GM19468 (cell line): ENCODE results near the gene CNTF.

Source experiments
- ATAC-seq: cut with Tn5 transposase; IDR thresholded peaks from one replicate; pipeline ENCODE4 v1.9.1; 2021; ENCODE audit warnings: mild to moderate bottlenecking, moderate library complexity, moderate number of reproducible peaks; ENCODE audit not compliant: unreplicated experiment; ENCODE audit errors: extremely low read depth

CNTF gene

DNA sequence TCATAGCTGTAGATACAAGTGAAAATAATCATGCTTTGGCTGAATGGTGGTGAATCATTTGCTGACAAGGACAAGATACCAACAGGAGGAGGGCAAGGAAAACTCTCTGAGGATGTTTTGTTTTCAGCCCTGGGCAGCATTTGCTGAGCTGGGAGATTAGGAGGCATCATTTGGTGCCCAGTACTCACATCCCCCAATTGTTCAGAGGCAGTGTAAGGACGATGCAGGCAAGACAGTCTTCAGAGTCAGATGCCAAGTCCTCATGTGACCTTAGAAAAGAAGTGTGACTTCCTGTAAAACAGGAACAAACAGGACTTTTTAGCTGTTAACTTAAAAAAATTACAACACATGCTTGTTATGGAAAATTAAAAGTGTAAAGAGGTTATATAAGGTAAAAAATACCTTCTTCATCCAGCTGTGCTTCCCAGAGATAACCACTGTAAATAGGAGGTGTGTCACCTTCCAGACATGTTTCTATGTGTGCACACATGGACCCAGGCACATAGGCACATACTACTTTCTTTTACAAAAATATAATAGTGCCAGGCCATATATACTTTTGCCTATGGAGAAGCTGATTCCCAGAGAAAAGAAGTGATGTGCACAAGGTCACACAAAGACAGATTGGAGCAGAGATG is 18.0 kb downstream of the CNTF start:
- ATAC-seq, result no peak

DNA sequence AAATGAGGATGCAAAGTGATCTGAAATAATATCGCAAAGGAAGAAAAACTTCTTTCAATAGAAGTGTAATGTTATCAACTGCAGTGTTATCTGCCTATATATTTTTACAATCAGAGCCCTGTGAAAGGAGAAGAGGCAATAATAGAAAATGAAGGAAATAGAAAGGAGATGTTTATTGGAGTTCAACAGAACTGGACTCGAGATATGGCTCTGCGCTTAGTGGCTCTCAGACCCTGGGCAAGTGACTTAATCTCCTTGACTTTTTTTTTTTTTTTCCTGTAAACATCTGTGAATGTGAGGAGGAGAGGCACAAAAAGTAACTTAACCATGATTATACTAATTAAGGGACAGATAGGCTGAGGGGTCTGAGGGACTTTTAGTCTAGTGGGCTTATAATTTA is 18.9 kb downstream of the CNTF start:
- ATAC-seq, result no peak

DNA sequence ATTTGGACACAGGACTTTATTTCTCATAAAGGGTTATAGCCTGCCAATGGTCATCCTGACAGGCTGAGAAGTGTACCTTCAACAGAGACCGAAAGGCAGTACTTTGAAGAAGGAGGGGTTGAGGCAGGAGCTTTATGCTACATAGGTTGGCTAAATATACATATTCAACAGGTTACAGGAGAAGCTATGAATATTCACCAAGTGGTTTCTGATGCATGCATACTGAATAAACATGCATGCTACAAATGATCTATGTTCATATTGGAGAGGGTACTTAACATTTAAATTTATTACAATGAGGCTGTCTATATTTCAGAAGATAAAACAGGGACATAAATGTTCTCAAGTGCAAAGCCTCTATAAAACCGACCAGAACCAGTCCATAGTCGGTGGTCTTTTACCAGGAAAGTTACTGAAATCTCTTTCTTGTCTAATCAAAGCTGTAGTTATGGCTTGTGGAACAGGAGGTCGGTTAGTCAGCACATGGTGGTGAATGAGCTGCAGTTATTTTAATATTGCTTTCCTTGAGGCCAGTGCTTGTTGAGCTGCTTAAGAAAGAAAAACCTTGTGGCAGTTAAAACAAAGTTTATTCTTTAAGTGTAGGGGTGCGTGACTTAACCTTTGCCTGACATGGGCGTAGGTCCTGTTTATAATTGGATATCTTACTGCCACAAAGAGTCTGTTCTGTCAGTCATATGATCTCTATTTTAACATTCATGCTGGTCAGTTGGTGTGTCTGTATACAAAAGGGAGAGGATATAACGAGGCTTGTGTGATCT is 19.5 kb downstream of the CNTF start:
- no peak for ATAC-seq

DNA sequence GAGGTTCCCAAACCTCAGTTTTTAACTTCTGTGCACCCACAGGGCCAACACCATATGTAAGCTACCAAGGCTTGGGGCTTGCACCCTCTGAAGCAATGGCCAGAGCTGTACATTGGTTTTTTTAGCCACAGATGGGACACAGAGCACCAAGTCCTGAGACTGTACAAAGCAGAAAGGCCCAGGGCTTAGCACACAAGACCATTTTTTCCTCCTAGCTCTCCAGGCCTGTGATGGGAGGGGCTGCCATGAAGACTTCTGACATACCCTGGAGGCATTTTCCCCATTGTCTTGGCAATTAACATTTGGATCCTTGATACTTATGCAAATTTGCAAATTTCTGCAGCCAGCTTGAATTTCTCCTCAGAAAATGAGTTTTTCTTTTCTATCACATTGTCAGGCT is 23.4 kb downstream of the CNTF start:
- no peak for ATAC-seq

DNA sequence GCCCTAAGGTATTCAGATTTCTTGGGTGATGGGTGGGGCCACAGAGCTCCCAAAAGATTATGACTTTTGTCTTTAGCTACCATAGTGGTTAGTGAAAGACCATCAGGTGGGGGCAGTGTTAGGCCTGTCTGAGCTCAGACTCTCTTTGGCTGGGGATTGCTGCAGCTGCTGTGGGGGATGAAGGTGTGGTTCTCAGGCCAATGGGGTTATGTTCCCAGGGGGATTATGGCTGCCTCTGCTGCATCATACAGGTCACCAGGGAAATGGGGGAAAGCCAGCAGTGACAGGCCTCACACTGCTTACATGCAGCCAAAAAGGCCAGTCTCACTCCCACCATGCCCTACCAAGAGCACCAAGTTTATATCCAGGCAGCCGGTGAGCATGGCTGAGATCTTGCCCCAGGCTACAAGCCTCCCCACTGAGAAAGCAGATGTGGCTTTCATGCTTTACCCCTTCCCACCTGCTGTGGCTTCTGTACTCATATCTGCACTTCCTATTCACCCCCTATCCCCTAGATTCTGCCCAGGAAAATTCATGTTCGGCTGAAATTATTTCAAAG is 24.8 kb downstream of the CNTF start:
- ATAC-seq, result peak; percentile 62

DNA sequence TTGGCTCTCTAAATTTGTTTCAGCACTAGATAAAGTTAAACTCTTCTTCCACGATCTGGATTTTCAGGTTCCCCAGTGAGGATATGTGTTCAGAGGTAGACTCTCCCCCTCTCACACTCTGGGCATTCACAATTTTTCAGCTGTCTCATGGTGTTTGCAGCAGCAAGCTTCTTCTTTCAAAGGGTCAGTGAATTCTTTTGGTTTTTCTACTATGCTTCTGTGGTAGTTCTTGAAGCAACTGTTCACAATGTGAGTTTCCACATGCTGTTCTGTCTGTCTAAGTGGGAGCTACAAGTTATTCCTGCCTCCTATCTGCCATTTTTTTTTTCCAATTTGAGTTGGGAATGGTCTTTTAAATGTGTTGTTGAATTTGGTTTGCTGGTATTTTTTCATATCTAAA is 25.4 kb downstream of the CNTF start:
- ATAC-seq, result no peak

DNA sequence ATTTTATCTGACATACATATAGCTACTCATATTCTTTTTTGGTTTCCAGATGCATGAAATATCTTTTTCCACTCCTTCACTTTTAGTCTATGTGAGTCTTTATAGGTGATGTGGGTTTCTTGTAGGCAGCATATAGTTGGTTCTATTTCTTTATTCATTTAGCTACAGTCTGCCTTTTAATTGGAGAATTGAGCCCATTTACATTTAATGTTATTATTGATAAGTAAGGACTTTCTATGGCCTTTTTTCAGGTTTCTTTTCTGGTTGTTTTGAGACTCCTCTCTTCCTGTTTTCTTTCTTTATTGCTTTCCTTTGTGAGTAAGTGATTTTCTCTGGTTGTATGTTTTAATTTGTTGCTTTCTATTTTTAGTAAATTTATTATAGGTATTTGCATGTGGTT is 27.2 kb downstream of the CNTF start:
- no peak for ATAC-seq

DNA sequence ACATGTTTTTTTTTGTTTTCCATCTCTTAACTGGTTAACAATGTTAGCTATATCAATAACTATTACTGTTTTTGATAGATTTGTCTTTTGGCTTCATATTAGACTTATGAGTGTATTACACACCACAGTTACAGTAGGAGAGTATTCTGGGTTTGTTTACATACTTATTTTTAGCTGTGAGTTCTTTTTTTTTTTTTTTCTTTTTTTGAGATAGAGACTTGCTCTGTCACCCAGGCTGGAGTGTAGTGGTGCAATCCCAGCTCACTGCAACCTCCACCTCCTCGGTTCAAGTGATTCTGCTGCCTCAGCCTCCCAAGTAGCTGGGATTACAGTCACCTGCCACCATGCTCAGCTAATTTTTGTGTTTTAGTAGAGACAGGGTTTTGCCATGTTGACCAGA is 28.0 kb downstream of the CNTF start:
- ATAC-seq, result no peak

DNA sequence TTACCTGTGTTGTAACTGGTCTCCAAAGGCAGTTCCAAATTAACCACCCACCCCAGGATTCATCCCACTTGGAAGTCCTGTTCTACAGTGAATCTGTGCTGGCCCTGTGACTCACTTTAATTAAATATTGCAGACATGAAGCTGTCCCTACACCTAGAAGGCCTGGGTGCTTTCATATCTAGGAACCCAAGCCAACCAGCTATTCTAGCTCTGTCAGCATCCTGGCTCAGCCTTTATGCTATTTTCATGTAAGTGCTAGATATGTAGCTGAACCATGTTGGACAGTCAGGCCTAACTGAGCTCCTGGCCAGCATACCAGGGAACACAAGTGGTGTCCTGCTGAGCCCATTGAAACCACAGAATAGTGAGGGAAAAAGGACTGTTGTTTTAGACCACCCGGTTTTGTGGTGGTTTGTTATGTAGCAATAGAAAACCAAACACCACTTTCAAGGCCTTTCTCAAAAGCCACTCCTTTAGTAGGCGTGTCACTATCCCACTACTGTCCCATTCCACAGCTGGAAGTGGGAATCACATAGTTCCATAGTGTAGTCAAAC is 30.3 kb downstream of the CNTF start:
- no peak for ATAC-seq

DNA sequence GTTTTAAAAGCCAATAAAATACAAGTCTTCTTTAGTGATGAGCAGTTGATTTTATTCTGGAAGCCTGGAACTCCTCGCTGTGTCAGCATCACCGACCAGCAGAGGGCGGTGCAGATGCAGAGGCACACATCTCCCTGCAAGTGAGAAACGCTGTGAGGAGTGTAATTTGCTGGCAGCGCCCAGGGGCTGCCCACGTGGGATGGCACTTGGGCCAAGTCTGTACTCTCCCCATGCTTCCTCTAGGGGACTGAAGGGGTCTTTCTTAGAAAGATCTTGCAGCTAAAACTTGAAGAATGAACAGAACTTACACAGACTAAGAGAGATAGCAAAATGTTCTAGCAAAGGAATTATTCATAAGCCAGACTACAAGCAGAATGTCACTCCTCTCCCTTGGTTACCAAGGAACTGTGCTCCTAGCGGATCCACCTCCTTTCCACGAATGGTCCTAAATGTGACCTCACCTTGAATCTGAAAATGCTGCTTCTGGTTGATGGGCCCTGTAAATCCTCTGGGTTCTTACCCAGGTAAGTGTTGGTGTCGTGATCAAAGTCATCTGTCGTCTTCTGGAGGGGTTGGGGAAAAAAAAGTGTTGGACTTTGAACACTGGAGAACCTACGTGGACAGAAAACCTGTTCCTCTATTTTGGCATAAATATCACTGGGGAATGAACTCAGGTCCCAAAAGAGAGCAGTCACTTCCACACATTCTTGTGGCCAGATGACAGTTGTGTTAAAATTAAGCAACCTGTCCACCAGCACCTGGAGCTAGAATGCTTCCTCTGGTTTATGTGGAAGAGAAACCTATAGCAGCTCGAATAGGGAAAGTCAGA is 31.8 kb downstream of the CNTF start:
- ATAC-seq, result peak; percentile 93

DNA sequence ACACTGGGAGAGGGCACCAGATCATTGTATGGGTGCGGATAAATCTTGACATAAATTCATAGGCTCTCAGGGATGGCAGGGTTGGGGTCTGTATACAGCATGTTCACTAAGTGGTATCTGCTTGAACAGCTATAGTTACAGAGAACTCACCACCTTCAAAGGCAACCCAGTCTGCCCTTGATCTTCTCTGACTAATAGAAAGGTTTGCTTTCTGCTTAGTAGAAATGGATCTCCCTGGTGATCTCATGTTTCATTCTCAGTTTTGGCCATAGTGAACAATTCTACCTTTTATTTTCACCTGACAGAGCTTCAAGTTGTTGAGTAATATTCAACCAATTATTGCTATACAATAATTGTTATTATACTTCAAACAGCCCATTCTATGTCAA is 32.4 kb downstream of the CNTF start:
- no peak for ATAC-seq

DNA sequence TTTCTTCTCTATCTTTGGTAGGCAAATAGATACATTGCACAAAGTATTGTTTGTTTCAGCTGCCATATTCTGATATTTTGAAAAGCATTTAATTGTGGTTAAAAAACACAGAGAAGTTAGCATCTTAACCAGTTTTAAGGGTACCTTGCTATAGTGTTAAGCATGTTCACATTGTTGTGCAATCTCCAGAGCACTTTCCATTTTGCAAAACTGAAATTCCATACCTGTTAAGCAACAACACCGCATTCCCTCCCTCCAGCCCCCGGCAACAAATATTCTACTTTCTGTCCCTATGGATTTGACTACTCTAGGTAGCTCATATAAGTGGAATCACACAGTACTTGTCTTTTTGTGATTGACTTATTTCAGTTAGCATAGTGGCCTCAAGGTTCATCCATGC is 33.9 kb downstream of the CNTF start:
- ATAC-seq, result no peak

DNA sequence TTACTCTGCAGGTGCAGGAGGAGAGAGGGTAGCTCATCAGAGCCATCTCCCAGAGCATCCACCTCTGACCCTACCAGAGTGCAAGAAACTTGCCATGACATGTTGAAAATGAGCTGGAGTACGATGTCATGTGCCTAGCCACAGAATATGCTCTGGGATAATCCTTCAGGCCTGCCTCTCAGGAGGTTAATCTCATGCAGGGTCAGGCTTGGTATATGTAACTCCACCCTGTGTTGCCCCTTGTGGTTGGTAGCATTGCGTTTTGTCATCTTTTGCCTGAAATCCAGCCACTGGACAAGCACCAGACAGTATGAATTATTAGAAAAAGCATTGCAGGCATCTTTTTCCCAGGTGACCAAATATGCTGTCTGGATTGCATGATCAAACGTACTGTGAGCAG is 36.2 kb downstream of the CNTF start:
- ATAC-seq, result no peak

DNA sequence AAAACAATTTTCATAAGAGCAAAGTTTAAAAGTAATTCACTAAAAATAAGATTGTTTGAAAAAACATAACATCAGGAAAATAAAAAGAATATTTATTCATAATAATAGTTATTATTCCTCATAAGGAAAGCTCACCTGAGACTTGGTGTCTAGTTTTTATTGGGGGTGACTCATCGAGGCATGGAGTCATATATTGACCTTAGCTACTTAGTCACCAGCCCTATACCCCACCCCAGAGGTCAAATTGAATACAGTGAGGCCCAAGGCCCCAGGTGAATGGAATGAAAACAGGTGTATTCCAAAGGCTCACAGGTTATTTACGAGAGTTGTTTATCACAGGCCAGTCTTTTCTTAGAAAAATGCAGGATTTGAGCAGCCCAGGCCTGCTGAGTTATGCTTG is 36.9 kb downstream of the CNTF start:
- no peak for ATAC-seq

DNA sequence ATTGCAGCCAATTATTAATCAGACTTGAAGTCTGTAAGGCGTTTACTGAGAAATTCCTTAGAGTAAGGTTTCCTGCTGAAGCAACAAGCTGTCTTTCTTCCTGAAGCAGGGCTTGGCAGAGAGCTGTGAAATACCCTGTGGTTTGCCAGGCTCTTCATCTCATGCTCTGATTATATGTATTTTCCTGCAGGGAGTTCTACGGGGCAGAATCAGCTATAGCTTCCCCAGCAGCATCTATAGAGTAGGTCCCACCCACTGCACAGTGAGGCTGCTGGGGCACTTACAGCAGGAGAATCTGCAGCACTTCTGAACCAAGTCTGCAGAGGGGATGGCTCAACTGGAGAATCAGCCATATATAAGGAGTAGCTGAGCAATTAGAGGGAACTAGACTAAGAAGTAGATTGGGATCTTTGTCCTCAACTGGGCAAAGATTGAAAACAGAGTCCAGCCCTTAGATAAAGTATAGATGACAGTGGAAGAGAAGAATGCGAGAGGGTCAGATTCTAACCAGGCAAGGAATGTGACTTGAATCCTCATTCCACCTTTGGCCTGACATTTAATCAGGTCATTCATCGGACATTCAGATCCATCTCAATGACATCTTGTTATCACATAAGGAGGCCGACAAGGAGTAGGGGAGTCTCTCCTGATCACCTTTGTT is 37.6 kb downstream of the CNTF start:
- no peak for ATAC-seq

DNA sequence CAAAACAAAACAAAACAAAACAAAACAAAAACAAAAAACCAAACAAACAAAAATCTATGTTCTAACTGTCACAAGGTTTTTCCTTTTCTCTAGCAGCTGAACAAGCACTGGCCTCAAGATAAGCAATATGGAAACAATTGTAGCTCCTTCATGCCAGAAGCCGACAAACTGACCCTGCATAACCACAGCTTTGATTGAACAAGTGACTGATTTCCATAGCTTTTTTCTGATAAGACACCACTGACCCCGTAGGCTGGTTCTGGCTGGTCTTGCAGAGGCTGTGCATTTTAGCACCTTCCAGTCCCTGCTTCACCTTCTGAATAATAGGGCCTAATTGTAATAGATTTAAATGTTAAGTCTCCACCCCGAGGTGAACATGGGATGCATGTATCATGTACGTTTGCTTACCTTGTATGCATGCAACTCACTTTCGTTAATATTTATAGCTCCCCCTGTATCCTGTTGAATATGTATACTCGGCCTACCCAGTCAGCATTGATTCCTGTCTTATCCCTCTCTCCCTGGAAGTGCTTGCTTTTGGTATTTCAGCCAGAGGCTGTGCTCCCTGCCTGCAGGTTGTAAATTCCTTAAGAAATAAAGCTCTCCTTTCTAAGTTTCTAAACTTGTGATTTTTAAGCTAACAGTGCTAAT is 49.6 kb downstream of the CNTF start:
- no peak for ATAC-seq

DNA sequence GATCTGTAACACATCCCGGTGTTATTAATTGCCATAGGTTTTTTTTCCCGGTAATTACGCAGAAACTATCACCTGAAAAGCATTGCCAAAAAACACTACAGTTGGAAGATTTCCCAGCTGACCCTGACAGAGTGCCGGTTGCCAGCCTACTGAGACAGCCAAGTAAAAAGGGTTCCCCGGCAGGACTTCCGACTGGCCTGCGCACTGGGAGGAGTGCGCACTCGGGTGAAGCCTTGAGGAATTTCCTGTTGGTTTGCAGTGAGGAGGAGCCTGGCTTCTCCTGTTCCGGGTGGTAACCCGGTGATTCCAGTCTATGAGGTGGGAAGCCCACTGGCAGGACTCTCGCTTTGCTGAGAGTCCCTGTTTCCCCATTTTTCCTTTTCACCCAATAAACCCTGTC is 52.1 kb downstream of the CNTF start:
- ATAC-seq, result no peak
